Natural killer cell (primary cell): ENCODE measurements around the gene MARK3. TPM values are rescaled to one million over a fixed set of nuclear protein-coding genes. Genes with fewer than 3 reads are reported as not detected.

ENCODE experiments used
- ATAC-seq, 3 donors: fragments of 150-1000 bp in 2 of 3; fragments of 200-7000 bp in 1 of 3; cut with Tn5 transposase; 1 replicate in 1 of 3; 2 replicates in 2 of 3; pipeline ENCODE4 v1.10.0; 2021; ENCODE audit warnings: mild to moderate bottlenecking in 2 of 3, moderate library complexity in 2 of 3
- DNase-seq, 2 donors: peaks; one replicate each; pipeline versions ENCODE4 v3.0.0 to v3.0.0-alpha.2; 2013 to 2021; ENCODE audit warnings: mixed read lengths in 1 of 2
- H3K27ac ChIP-seq: one replicate; pipeline ENCODE4 v1.5.1; 2013; ENCODE audit warnings: mild to moderate bottlenecking, low read length
- H3K27me3 ChIP-seq: one replicate; pipeline ENCODE4 v1.6.1; 2013; ENCODE audit warnings: low read length; ENCODE audit not compliant: control insufficient read depth, insufficient read depth
- H3K36me3 ChIP-seq: one replicate; pipeline ENCODE4 v1.6.1; 2013; ENCODE audit warnings: low read length; ENCODE audit not compliant: control insufficient read depth, insufficient read depth
- H3K4me1 ChIP-seq: one replicate; pipeline ENCODE4 v1.6.1; 2013; ENCODE audit warnings: low read length; ENCODE audit not compliant: control insufficient read depth, insufficient read depth
- H3K4me3 ChIP-seq: one replicate; pipeline ENCODE4 v1.5.1; 2013; ENCODE audit warnings: low read length
- H3K9me3 ChIP-seq: one replicate; pipeline ENCODE4 v1.6.1; 2013; ENCODE audit warnings: low read length; ENCODE audit not compliant: control insufficient read depth, insufficient read depth
- H3K27ac Mint-ChIP-seq, 2 donors: one replicate each; pipeline ENCODE4 v1.8.0; 2022; ENCODE audit warnings: mild to moderate bottlenecking in 2 of 2, mixed read lengths in 2 of 2, moderate library complexity in 1 of 2
- H3K27me3 Mint-ChIP-seq, 2 donors: one replicate each; pipeline ENCODE4 v1.8.0; 2022; ENCODE audit warnings: low read depth in 2 of 2, mixed read lengths in 2 of 2
- H3K36me3 Mint-ChIP-seq: one replicate; pipeline ENCODE4 v1.8.0; 2022; ENCODE audit warnings: mixed read lengths
- H3K4me1 Mint-ChIP-seq, 2 donors: one replicate each; pipeline ENCODE4 v1.8.0; 2022; ENCODE audit warnings: mixed read lengths in 2 of 2
- H3K4me3 Mint-ChIP-seq: one replicate; pipeline ENCODE4 v1.8.0; 2022; ENCODE audit warnings: mild to moderate bottlenecking, moderate library complexity, mixed read lengths
- H3K9me3 Mint-ChIP-seq, 2 donors: one replicate each; pipeline ENCODE4 v1.8.0; 2022; ENCODE audit warnings: mixed read lengths in 2 of 2
- WGBS: methylation state at CpG from one replicate; pipeline ENCODE4 v1.1.7; 2013; ENCODE audit warnings: missing lambda C conversion rate; ENCODE audit not compliant: insufficient coverage; 5-methylcytosine and 5-hydroxymethylcytosine counted together
- intact Hi-C: fragments of 100-400 bp; cut with micrococcal nuclease; formaldehyde crosslinking; loops from one replicate; pipeline ENCODE4 v1.14.2; 2022
- total RNA-seq, 4 donors: library from RNA; stranded (reverse); fragments of 120-200 nt in 1 of 4; gene quantifications; one replicate each; pipeline versions ENCODE4 v1.2.3 to v1.2.4, GENCODE V29; 2013 to 2022
- TF ChIP-seq, protein P1 (sequence below): fragments of 200-600 bp; IDR thresholded peaks from one replicate; pipeline ENCODE4 v1.8.0; 2022; ENCODE audit warnings: antibody characterized with exemption

The MARK3 gene
- total RNA-seq, 3 donors from 2014 or later (not counting 1 experiment from before 2014, with no cell fraction given), result 138 to 167 (median 152) TPM

DNA sequence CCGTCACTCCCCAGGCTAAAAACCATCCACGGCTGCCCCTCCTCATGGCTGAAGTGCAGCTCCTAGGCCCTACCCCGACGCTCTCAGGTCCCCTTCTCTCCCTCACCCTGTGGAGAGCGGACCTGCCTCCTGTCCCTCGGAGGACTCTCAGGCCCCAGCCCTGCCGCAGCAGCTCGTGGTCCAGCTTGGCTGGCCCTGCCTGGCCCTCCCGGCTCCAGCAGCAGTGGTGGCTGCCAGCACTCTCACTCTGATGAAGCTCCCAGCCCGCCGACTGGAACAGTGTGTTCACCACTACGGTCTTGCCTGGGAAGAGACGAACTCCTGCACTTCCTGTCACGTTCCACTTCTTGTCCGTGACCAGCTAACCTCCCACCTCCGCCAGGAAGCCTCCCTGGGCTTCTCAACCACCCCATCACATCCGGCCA, 166.1 kb downstream of the MARK3 start:
- WGBS, result 93% methylated on average over 17 of the region's 17 CpGs
- Mint-ChIP-seq H3K27ac (no peak overlapping the region), H3K4me3 (no peak overlapping the region), H3K36me3 (no peaks in the 10 kb centered on the region), H3K4me1 (peaks cover 6 to 11% of the 10 kb centered on the region in 2 donors), H3K9me3 (no peaks in the 10 kb centered on the region), H3K27me3 (no peaks in the 10 kb centered on the region)
- ATAC-seq (no peak), DNase-seq (no peak)
- Histone ChIP-seq H3K27me3 (no peaks in the 10 kb centered on the region), H3K36me3 (peaks cover 2% of the 10 kb centered on the region), H3K4me1 (peaks cover 7% of the 10 kb centered on the region), H3K9me3 (no peaks in the 10 kb centered on the region), H3K27ac (no peak overlapping the region), H3K4me3 (no peak overlapping the region)
- intact Hi-C loops, result no loop called here
- TF ChIP-seq, protein P1, sequence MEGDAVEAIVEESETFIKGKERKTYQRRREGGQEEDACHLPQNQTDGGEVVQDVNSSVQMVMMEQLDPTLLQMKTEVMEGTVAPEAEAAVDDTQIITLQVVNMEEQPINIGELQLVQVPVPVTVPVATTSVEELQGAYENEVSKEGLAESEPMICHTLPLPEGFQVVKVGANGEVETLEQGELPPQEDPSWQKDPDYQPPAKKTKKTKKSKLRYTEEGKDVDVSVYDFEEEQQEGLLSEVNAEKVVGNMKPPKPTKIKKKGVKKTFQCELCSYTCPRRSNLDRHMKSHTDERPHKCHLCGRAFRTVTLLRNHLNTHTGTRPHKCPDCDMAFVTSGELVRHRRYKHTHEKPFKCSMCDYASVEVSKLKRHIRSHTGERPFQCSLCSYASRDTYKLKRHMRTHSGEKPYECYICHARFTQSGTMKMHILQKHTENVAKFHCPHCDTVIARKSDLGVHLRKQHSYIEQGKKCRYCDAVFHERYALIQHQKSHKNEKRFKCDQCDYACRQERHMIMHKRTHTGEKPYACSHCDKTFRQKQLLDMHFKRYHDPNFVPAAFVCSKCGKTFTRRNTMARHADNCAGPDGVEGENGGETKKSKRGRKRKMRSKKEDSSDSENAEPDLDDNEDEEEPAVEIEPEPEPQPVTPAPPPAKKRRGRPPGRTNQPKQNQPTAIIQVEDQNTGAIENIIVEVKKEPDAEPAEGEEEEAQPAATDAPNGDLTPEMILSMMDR, result no peak

DNA sequence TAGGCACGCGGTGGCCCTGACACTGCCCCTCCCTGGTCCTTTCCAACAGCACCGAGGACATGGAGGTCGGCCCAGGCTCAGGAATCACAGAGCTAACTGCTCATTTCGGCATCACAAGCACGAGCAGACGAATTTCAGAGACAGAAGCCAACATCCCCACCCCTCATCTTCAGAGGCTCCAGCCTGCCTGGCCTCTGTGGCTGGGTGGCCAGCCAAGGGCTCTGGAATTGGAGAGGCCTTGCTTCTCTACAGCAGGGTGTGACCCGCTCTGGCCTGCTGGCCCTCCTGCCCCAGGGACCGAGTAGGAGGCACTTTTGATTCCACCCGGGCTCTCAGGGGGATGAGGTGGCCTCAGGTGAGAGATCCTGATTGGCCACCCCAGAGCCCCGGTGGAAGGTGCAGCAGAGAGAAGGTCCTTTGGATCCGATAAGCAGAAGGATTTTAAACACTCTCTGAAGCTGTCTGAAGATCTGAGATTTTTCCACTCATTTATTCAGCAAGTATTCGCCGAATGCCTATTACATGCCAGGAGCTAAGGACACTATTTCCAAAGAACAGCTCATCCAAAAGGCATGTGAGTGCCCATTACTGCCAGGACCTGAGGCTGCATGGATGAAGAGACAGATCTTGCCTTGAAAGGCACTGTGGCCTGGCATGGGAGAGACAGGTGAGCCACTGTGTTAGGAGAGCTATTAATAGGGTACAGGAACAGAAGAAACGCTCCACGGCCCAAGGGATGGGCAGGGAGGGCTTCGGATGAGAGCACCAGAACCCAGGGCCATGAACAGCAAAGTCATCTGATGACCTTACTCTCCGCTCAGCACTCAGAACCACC, 167.0 kb downstream of the MARK3 start:
- intact Hi-C loops, result no loop called here
- Histone ChIP-seq H3K27me3 (no peaks in the 10 kb centered on the region), H3K27ac (no peak overlapping the region), H3K4me1 (no peaks in the 10 kb centered on the region), H3K4me3 (no peak overlapping the region), H3K36me3 (peaks cover 4% of the 10 kb centered on the region), H3K9me3 (no peaks in the 10 kb centered on the region)
- H3K36me3 Mint-ChIP-seq, result no peaks in the 10 kb centered on the region
- peaks cover 15% of the 10 kb centered on the region in 2 donors for H3K4me1 Mint-ChIP-seq
- no peak overlapping the region for H3K4me3 Mint-ChIP-seq
- no peaks in the 10 kb centered on the region for H3K9me3 Mint-ChIP-seq
- 90% methylated on average over 18 of the region's 18 CpGs for WGBS
- ATAC-seq (no peak), DNase-seq (no peak)
- H3K27ac Mint-ChIP-seq, result no peak overlapping the region
- TF ChIP-seq, protein P1, result no peak
- no peaks in the 10 kb centered on the region for H3K27me3 Mint-ChIP-seq

DNA sequence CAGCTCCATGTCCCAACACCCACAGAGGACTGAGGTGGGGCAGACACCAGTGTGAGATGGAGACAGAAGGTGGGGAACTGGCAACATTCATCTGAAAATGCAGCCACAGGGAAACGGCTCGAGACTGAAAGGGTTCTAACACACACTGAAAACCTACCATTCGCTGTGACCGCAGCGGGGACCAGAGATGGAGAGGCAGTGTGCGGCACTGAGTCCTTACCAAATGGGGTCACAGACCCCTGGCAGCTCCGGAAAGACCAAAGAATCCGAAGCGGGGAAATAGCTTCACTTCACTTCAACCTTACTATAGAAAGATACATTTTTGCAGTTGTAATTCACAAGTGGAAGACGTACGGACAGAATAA, 167.6 kb downstream of the MARK3 start:
- Mint-ChIP-seq H3K4me3 (no peak overlapping the region), H3K27me3 (no peaks in the 10 kb centered on the region), H3K27ac (no peak overlapping the region), H3K9me3 (no peaks in the 10 kb centered on the region), H3K36me3 (no peaks in the 10 kb centered on the region), H3K4me1 (peaks cover 17% of the 10 kb centered on the region in 2 donors)
- ATAC-seq (no peak), DNase-seq (no peak)
- no peak overlapping the region for H3K4me3 ChIP-seq
- no peaks in the 10 kb centered on the region for H3K9me3 ChIP-seq
- no peaks in the 10 kb centered on the region for H3K27me3 ChIP-seq
- no peaks in the 10 kb centered on the region for H3K4me1 ChIP-seq
- H3K36me3 ChIP-seq, result peaks cover 4% of the 10 kb centered on the region
- H3K27ac ChIP-seq, result no peak overlapping the region
- 92% methylated on average over 11 of the region's 11 CpGs for WGBS
- intact Hi-C loops, result no loop called here
- TF ChIP-seq, protein P1, result no peak

Other genes with a start within 250 kb of the MARK3 start
- 100 to 1,000 TPM; 498 to 670 (median 594) TPM for gene EIF5, start 51.2 kb upstream of the MARK3 start, total RNA-seq
- 10 to 100 TPM in 1 of 3 donors, 1 to 10 TPM in 2; 4.0 to 37.4 (median 9.0) TPM for gene CKB, start 137.4 kb downstream of the MARK3 start, total RNA-seq
- gene TRMT61A, start 143.8 kb downstream of the MARK3 start, total RNA-seq, result 1 to 10 TPM; 8.1 to 9.4 (median 9.1) TPM
- 10 to 100 TPM; 36.1 to 48.0 (median 47.0) TPM for gene BAG5, start 177.2 kb downstream of the MARK3 start, total RNA-seq
- 10 to 100 TPM; 22.2 to 32.0 (median 24.9) TPM for gene COA8, start 177.5 kb downstream of the MARK3 start, total RNA-seq
- gene KLC1, start 243.8 kb downstream of the MARK3 start, total RNA-seq, result 100 to 1,000 TPM; 144 to 200 (median 178) TPM